Nephron progenitor cell (in vitro differentiated cells): ENCODE measurements around the gene TMUB2.
"Not testable (repeated sequence)": the region's sequence is repeated elsewhere in the genome, so short reads cannot be mapped to it uniquely, and the experiment has no call there.

ENCODE experiments used
- DNase-seq: peaks from one replicate; pipeline ENCODE4 v3.0.0; 2021
- H3K27ac Mint-ChIP-seq: 2 replicates; pipeline ENCODE4 v1.8.0; 2021; ENCODE audit warnings: mild to moderate bottlenecking, moderate library complexity, mixed read lengths
- H3K27me3 Mint-ChIP-seq: 2 replicates; pipeline ENCODE4 v1.8.0; 2021; ENCODE audit warnings: mild to moderate bottlenecking, low read depth, mixed read lengths; ENCODE audit not compliant: poor library complexity
- H3K36me3 Mint-ChIP-seq: 2 replicates; pipeline ENCODE4 v1.8.0; 2021; ENCODE audit warnings: low read depth, mixed read lengths
- H3K4me1 Mint-ChIP-seq: 2 replicates; pipeline ENCODE4 v1.8.0; 2021; ENCODE audit warnings: mixed read lengths
- H3K4me3 Mint-ChIP-seq: 2 replicates; pipeline ENCODE4 v1.8.0; 2021; ENCODE audit warnings: mild to moderate bottlenecking, moderate library complexity, mixed read lengths
- H3K9me3 Mint-ChIP-seq: 2 replicates; pipeline ENCODE4 v1.8.0; 2021; ENCODE audit warnings: mild to moderate bottlenecking, moderate library complexity, mixed read lengths
- TF ChIP-seq, protein P1 (sequence below): fragments of 200-600 bp; sonication (generic); IDR thresholded peaks from 2 replicates; pipeline ENCODE4 v1.5.0; 2021; ENCODE audit warnings: antibody characterized with exemption

The TMUB2 gene

DNA sequence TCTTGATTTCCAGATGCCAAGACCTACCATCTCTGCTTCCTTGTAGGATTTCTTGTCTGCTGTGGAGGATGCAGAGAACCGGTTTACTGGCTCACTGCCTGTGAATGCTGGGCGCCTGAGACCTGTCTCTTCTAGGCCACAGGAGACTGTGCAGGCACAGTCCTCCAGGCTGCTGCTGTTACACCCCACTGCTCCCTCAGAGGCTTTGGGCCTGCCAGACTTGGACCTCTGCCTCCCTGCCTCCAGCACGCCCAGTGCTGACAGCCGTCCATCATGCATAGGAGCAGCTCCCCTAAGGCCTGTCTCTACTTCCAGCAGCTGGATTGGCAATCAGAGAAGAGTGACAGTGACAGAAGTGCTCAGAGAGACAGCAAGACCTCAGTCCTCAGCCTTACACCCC lies 39.0 kb upstream of the TMUB2 start:
- TF ChIP-seq, protein P1, sequence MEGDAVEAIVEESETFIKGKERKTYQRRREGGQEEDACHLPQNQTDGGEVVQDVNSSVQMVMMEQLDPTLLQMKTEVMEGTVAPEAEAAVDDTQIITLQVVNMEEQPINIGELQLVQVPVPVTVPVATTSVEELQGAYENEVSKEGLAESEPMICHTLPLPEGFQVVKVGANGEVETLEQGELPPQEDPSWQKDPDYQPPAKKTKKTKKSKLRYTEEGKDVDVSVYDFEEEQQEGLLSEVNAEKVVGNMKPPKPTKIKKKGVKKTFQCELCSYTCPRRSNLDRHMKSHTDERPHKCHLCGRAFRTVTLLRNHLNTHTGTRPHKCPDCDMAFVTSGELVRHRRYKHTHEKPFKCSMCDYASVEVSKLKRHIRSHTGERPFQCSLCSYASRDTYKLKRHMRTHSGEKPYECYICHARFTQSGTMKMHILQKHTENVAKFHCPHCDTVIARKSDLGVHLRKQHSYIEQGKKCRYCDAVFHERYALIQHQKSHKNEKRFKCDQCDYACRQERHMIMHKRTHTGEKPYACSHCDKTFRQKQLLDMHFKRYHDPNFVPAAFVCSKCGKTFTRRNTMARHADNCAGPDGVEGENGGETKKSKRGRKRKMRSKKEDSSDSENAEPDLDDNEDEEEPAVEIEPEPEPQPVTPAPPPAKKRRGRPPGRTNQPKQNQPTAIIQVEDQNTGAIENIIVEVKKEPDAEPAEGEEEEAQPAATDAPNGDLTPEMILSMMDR: no peak
- Mint-ChIP-seq H3K36me3 (peaks cover 24% of the 10 kb centered on the region), H3K27me3 (no peaks in the 10 kb centered on the region), H3K4me1 (peaks cover 11% of the 10 kb centered on the region), H3K9me3 (no peaks in the 10 kb centered on the region), H3K27ac (no peak overlapping the region), H3K4me3 (no peak overlapping the region)
- DNase-seq: no peak

DNA sequence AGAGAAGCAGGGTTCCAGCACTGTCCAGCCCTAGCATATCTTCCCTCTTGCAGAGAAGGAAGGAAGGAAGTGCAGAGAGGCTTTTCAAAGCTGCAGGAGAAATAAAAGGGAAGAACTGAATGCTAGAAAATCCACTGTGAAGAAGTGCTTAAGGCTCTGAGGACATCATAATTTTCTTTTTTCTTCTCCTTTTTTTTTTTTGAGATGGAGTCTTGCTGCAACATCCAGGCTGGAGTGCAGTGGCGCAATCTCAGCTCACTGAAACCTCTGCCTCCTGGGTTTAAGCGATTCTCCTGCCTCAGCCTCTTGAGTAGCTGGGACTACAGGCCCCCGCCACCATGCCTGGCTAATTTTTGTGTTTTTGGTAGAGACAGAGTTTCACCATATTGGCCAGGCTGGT lies 37.7 kb upstream of the TMUB2 start:
- not testable (repeated sequence) for H3K4me1 Mint-ChIP-seq, H3K27ac Mint-ChIP-seq, DNase-seq, H3K9me3 Mint-ChIP-seq, H3K27me3 Mint-ChIP-seq, H3K4me3 Mint-ChIP-seq
- H3K36me3 Mint-ChIP-seq: peaks cover 28% of the 10 kb centered on the region

DNA sequence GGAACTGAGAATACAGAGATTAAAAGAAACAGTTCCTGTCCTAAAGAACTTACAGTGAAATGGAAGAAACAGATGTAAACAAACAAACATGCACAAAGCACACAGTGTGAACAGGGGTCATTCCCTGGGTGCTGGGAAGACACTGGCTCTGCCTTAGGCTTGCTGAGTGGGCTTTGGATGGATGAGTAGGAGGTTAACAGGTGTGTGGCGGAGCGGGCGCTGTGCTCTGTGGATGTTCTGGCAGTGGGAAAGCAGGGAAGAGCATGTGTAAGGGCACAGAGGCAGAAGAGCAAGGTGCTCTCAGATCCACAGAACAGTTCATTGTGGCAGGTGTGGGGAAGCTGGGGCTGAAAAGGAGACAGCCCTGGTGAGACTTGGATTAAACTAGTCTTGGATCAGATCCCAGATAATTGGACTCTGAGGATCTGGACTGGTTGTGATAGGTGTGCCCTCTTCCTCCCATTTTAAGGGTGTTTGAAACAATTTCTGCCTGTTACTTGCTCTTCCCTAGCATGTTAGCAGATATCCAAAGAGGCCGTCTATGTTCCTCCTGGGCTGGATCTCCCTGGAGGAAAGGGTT lies 36.9 kb upstream of the TMUB2 start:
- TF ChIP-seq, protein P1: no peak
- H3K27ac Mint-ChIP-seq: peak overlapping the region; percentile 11
- no peak for DNase-seq
- no peak overlapping the region for H3K4me3 Mint-ChIP-seq
- H3K36me3 Mint-ChIP-seq: peaks cover 28% of the 10 kb centered on the region
- H3K9me3 Mint-ChIP-seq: no peaks in the 10 kb centered on the region
- H3K4me1 Mint-ChIP-seq: peaks cover 10% of the 10 kb centered on the region
- H3K27me3 Mint-ChIP-seq: no peaks in the 10 kb centered on the region

DNA sequence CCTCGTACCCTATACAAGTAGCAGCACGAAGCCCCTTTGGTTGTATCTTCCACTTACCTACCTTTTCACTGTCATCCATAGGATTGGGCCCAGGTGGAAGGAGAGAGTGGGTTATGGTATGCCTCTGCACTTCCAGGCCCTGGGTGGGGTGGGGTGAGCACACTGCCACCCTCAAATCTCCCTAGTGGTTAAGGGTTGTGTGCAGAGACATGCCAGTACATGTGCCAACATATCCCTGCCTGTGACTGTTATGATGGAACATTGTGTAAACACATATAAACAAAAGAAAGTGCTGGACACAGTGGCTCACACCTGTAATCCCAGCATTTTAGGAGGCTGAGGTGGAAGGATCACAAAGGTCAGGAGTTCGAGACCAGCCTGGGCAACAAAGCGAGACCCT lies 33.9 kb upstream of the TMUB2 start:
- peaks cover 10% of the 10 kb centered on the region for H3K4me1 Mint-ChIP-seq
- DNase-seq: no peak
- peak overlapping the region; percentile 88 for H3K27ac Mint-ChIP-seq
- no peaks in the 10 kb centered on the region for H3K9me3 Mint-ChIP-seq
- no peak overlapping the region for H3K4me3 Mint-ChIP-seq
- TF ChIP-seq, protein P1: no peak
- no peaks in the 10 kb centered on the region for H3K27me3 Mint-ChIP-seq
- H3K36me3 Mint-ChIP-seq: peaks cover 33% of the 10 kb centered on the region

DNA sequence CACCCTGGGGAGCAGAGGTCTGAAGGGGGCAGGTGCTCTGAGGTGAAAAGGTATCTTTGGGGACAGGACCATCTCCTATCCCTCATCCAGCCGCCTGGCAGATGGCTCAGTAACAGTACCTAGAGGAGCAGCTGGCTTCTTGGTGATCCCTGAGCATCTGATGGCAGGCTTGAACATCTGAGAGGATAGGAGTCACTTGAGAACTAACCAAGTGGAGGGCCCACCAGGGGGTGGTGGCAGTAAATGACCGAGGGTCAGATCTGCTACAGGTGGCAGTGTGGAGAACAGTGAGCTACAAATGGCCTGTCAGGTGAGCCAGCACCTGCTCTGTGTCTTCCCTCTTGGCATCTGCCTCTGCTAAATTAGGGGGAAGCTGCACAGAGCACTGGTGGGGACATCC lies 31.3 kb upstream of the TMUB2 start:
- no peak overlapping the region for H3K4me3 Mint-ChIP-seq
- H3K9me3 Mint-ChIP-seq: no peaks in the 10 kb centered on the region
- no peak for DNase-seq
- peaks cover 10% of the 10 kb centered on the region for H3K4me1 Mint-ChIP-seq
- TF ChIP-seq, protein P1: no peak
- no peaks in the 10 kb centered on the region for H3K27me3 Mint-ChIP-seq
- H3K36me3 Mint-ChIP-seq: peaks cover 37% of the 10 kb centered on the region
- H3K27ac Mint-ChIP-seq: no peak overlapping the region

DNA sequence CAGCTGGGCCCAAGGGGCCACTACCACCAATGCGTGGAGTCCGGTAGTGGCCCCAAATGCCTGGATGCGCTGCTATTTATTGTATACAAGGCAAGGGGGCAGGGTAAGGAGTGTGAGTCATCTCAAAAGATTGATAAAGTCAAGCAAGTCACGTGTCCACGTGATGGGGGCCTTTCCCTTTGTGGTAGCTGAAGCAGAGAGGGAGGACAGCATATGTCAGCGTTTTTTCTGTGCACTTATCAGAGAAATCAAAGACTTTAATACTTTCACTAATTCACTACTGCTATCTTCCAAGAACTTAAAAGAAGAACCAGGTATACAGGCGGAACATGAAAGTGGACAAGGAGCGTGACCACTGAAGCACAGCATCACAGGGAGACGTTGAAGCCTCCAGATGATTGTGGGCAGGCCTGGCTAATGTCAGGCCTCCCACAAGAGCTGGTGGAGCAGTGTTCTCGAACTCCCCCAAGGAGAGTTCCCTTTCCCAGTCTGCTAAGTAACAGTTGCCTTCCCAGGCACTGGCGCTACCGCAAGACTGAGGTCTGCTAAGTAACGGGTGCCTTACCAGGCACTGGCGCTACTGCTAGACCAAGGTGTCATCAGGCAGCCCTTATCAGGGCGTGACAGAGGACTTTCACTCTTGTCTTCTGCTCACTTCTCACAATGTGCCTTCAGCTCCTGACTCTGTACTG lies 27.1 kb upstream of the TMUB2 start:
- DNase-seq: no peak
- H3K36me3 Mint-ChIP-seq: peaks cover 47% of the 10 kb centered on the region
- H3K27me3 Mint-ChIP-seq: no peaks in the 10 kb centered on the region
- H3K27ac Mint-ChIP-seq: no peak overlapping the region
- H3K9me3 Mint-ChIP-seq: no peaks in the 10 kb centered on the region
- no peaks in the 10 kb centered on the region for H3K4me1 Mint-ChIP-seq
- H3K4me3 Mint-ChIP-seq: no peak overlapping the region
- TF ChIP-seq, protein P1: no peak
